ENCODE measurements around the gene FOXA2. TPM values are rescaled to one million over a fixed set of nuclear protein-coding genes. Genes with fewer than 3 reads are reported as not detected.

FOXA2 gene
- total and polyA plus RNA-seq, 2 of the 13 experiments (the other 11 are each of a cell fraction or from before 2014, with no cell fraction given), result 8.8 to 12.2 TPM

DNA sequence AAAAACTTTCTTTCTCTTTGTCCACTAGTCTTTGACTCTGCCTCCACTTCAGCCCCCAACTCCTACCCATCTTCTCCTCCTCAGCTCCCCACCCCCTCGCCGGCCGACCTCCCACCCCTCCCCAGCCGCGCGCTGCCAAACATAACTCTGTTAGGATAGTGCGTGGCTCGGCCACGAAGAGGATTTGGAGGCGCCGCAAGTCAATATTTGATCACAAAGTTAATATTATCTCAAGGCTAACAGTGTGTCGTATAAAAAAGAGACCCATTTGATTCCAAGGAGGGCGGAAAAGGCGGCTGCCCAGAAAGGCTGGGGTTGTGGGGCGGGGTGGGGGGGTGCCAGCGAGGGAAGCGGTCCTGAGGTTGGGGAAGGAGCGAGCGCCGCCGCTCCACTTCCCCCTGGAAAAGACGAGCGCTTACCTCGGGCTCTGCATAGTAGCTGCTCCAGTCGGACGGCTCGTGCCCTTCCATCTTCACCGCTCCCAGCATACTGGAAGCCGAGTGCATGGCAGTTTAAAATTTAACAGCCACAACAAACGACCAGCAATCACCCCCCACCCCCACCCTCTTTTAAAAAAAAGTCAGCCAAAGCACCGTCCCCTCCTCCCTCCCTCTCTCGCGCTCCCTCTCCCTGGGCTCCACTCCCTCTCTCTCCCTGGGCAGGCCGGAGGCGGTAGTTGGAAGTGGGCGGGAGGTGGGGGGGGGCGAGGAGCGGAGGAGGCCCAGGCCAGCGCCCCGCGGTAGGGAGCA lies 425 bp downstream of the FOXA2 start (continued):
- TF ChIP-seq, protein P1, sequence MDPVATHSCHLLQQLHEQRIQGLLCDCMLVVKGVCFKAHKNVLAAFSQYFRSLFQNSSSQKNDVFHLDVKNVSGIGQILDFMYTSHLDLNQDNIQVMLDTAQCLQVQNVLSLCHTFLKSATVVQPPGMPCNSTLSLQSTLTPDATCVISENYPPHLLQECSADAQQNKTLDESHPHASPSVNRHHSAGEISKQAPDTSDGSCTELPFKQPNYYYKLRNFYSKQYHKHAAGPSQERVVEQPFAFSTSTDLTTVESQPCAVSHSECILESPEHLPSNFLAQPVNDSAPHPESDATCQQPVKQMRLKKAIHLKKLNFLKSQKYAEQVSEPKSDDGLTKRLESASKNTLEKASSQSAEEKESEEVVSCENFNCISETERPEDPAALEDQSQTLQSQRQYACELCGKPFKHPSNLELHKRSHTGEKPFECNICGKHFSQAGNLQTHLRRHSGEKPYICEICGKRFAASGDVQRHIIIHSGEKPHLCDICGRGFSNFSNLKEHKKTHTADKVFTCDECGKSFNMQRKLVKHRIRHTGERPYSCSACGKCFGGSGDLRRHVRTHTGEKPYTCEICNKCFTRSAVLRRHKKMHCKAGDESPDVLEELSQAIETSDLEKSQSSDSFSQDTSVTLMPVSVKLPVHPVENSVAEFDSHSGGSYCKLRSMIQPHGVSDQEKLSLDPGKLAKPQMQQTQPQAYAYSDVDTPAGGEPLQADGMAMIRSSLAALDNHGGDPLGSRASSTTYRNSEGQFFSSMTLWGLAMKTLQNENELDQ (CRISPR knock-in tag; IDR thresholded peaks at IDR 0.05; ENCODE audit: borderline replicate concordance), result no peak; the same call in 1 of the 2 replicates
- TF ChIP-seq TBL1XR1 (IDR thresholded peaks at IDR 0.05; ENCODE audit: borderline replicate concordance, low read length, partially characterized antibody) (peak; percentile 39), ZFP1 (CRISPR knock-in tag; IDR thresholded peaks at IDR 0.05) (no peak), NBN (conservative IDR thresholded peaks at IDR 0.05) (no peak), ADNP (CRISPR knock-in tag; IDR thresholded peaks at IDR 0.05) (no peak), ZNF703 (CRISPR knock-in tag; IDR thresholded peaks at IDR 0.05; ENCODE audit: borderline replicate concordance) (peak; percentile 11; the same call in 1 of the 2 replicates), ZNF143 (CRISPR knock-in tag; IDR thresholded peaks at IDR 0.05) (no peak), TBP (CRISPR knock-in tag; IDR thresholded peaks at IDR 0.05) (no peak), ZNF724P (CRISPR knock-in tag; IDR thresholded peaks at IDR 0.05; ENCODE audit: borderline replicate concordance) (no peak), YEATS2 (CRISPR knock-in tag; IDR thresholded peaks at IDR 0.05; ENCODE audit: borderline replicate concordance) (no peak), ELF3 (CRISPR knock-in tag; IDR thresholded peaks at IDR 0.05) (no peak), ZNF33A (CRISPR knock-in tag; IDR thresholded peaks at IDR 0.05; ENCODE audit: borderline replicate concordance) (no peak), MEIS1 (CRISPR knock-in tag; IDR thresholded peaks at IDR 0.05; ENCODE audit: borderline replicate concordance) (no peak; the same call in 1 of the 2 replicates), SRSF9 (IDR thresholded peaks at IDR 0.05; ENCODE audit: borderline replicate concordance, insufficient read depth, low read depth, low read length, poor library complexity, severe bottlenecking) (no peak)
- TF ChIP-seq, protein P2, sequence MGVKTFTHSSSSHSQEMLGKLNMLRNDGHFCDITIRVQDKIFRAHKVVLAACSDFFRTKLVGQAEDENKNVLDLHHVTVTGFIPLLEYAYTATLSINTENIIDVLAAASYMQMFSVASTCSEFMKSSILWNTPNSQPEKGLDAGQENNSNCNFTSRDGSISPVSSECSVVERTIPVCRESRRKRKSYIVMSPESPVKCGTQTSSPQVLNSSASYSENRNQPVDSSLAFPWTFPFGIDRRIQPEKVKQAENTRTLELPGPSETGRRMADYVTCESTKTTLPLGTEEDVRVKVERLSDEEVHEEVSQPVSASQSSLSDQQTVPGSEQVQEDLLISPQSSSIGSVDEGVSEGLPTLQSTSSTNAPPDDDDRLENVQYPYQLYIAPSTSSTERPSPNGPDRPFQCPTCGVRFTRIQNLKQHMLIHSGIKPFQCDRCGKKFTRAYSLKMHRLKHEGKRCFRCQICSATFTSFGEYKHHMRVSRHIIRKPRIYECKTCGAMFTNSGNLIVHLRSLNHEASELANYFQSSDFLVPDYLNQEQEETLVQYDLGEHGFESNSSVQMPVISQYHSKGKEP (CRISPR knock-in tag; IDR thresholded peaks at IDR 0.05), result 0 out of 2 replicates have a peak, but pooled peaks have one; percentile 82
- TF ChIP-seq, protein P3, sequence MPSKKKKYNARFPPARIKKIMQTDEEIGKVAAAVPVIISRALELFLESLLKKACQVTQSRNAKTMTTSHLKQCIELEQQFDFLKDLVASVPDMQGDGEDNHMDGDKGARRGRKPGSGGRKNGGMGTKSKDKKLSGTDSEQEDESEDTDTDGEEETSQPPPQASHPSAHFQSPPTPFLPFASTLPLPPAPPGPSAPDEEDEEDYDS (CRISPR knock-in tag; IDR thresholded peaks at IDR 0.05), result 0 out of 2 replicates have a peak, but pooled peaks have one; percentile 40
- TF ChIP-seq, protein P4, sequence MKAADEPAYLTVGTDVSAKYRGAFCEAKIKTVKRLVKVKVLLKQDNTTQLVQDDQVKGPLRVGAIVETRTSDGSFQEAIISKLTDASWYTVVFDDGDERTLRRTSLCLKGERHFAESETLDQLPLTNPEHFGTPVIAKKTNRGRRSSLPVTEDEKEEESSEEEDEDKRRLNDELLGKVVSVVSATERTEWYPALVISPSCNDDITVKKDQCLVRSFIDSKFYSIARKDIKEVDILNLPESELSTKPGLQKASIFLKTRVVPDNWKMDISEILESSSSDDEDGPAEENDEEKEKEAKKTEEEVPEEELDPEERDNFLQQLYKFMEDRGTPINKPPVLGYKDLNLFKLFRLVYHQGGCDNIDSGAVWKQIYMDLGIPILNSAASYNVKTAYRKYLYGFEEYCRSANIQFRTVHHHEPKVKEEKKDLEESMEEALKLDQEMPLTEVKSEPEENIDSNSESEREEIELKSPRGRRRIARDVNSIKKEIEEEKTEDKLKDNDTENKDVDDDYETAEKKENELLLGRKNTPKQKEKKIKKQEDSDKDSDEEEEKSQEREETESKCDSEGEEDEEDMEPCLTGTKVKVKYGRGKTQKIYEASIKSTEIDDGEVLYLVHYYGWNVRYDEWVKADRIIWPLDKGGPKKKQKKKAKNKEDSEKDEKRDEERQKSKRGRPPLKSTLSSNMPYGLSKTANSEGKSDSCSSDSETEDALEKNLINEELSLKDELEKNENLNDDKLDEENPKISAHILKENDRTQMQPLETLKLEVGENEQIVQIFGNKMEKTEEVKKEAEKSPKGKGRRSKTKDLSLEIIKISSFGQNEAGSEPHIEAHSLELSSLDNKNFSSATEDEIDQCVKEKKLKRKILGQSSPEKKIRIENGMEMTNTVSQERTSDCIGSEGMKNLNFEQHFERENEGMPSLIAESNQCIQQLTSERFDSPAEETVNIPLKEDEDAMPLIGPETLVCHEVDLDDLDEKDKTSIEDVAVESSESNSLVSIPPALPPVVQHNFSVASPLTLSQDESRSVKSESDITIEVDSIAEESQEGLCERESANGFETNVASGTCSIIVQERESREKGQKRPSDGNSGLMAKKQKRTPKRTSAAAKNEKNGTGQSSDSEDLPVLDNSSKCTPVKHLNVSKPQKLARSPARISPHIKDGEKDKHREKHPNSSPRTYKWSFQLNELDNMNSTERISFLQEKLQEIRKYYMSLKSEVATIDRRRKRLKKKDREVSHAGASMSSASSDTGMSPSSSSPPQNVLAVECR (CRISPR knock-in tag; IDR thresholded peaks at IDR 0.05; ENCODE audit: borderline replicate concordance), result no peak; the same call in 1 of the 2 replicates
- TF ChIP-seq, protein P5, sequence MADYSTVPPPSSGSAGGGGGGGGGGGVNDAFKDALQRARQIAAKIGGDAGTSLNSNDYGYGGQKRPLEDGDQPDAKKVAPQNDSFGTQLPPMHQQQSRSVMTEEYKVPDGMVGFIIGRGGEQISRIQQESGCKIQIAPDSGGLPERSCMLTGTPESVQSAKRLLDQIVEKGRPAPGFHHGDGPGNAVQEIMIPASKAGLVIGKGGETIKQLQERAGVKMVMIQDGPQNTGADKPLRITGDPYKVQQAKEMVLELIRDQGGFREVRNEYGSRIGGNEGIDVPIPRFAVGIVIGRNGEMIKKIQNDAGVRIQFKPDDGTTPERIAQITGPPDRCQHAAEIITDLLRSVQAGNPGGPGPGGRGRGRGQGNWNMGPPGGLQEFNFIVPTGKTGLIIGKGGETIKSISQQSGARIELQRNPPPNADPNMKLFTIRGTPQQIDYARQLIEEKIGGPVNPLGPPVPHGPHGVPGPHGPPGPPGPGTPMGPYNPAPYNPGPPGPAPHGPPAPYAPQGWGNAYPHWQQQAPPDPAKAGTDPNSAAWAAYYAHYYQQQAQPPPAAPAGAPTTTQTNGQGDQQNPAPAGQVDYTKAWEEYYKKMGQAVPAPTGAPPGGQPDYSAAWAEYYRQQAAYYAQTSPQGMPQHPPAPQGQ (CRISPR knock-in tag; IDR thresholded peaks at IDR 0.05; ENCODE audit: borderline replicate concordance), result no peak
